Esophagus squamous epithelium (tissue), 5 donors: ENCODE measurements around the gene COL27A1. TPM values are rescaled to one million over a fixed set of nuclear protein-coding genes. Genes with fewer than 3 reads are reported as not detected.

Experiments used
- DNase-seq: peaks from one replicate; lab custom pipeline; 2025; lab: John Stamatoyannopoulos, UW
- H3K27ac ChIP-seq, 4 donors: fragments of 200-600 bp; sonication (generic); one replicate each; pipeline ENCODE4 v1.5.1; 2016 to 2019; ENCODE audit warnings: mild to moderate bottlenecking in 1 of 4
- H3K27me3 ChIP-seq, 4 donors: fragments of 200-600 bp; sonication (generic); 1 replicate in 3 of 4; 2 replicates in 1 of 4; pipeline versions ENCODE4 v1.5.1 to v1.6.0; 2017 to 2021; ENCODE audit warnings: antibody characterized with exemption in 1 of 4
- H3K36me3 ChIP-seq, 3 donors: fragments of 200-600 bp; sonication (generic); one replicate each; pipeline ENCODE4 v1.5.1; 2016 to 2019
- H3K4me1 ChIP-seq, 3 donors: fragments of 200-600 bp; sonication (generic); one replicate each; pipeline ENCODE4 v1.5.1; 2017 to 2019
- H3K4me3 ChIP-seq, 4 donors: fragments of 200-600 bp; sonication (generic); 1 replicate in 3 of 4; 2 replicates in 1 of 4; pipeline ENCODE4 v1.5.1; 2016 to 2019; ENCODE audit warnings: mild to moderate bottlenecking in 2 of 4, moderate library complexity in 1 of 4
- H3K9me3 ChIP-seq, 3 donors: fragments of 200-600 bp; sonication (generic); one replicate each; pipeline ENCODE4 v1.5.1; 2016 to 2019
- POLR2A ChIP-seq, 4 donors: fragments of 450-650 bp; IDR thresholded peaks; one replicate each; pipeline ENCODE4 v1.6.1; 2017; ENCODE audit warnings: antibody characterized with exemption in 4 of 4, mild to moderate bottlenecking in 4 of 4, moderate library complexity in 3 of 4
- WGBS, 2 donors: methylation state at CpG; one replicate each; pipeline ENCODE4 v1.1.5; 2018; 5-methylcytosine and 5-hydroxymethylcytosine counted together
- intact Hi-C: fragments of 100-400 bp; cut with DNase I; formaldehyde crosslinking; loops from one replicate; pipeline ENCODE4 v1.15.0; 2022
- total RNA-seq, 4 donors: library from RNA; depleted of rRNA; stranded (reverse); fragments of >200 nt; gene quantifications; one replicate each; pipeline ENCODE4 v1.1.0, GENCODE V29; 2016
- TF ChIP-seq, protein P1 (sequence below), 6 experiments: fragments of 450-650 bp in 4 of 6; fragments of 200-600 bp in 2 of 6; sonication (generic) in 2 of 6; IDR thresholded peaks; one replicate each; pipeline ENCODE4 v1.5.1; 2016 to 2019; ENCODE audit warnings: antibody characterized with exemption in 6 of 6, mild to moderate bottlenecking in 4 of 6, moderate library complexity in 4 of 6
- donor health status: DM: yes; HTN: yes; CAD: no.

Gene COL27A1
- total RNA-seq, 4 donors from 2014 or later, result 7.5 to 34.0 (median 12.0) TPM

DNA sequence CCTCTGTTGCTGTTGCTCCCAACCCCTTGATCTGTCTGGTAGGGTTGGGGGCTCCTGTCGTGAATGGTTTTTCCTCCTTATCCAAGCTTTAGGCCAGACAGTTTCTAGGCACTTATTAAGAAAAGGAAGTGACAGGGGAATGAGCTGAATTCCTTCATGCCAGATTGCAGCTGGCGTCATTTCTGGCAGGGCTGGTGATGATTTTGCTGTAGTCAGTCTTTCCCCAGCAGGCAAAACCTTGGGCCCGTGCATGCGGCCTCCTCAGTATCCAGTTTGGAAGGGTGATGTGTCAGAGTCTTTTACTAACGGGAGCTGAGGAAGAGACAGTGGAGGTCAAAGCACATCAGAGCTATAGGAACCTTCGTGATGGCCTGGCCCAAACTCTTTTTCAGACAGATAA, 58.8 kb downstream of the COL27A1 start:
- Histone ChIP-seq H3K4me1 (peaks cover 8 to 42% (median 8%) of the 10 kb centered on the region in 3 donors), H3K36me3 (peaks cover 0 to 6% (median 0%) of the 10 kb centered on the region in 3 donors), H3K27ac (peak overlapping the region in 1 of 4 donors; percentile 36), H3K4me3 (no peak overlapping the region), H3K9me3 (no peaks in the 10 kb centered on the region), H3K27me3 (no peaks in the 10 kb centered on the region)
- TF ChIP-seq, protein P1, sequence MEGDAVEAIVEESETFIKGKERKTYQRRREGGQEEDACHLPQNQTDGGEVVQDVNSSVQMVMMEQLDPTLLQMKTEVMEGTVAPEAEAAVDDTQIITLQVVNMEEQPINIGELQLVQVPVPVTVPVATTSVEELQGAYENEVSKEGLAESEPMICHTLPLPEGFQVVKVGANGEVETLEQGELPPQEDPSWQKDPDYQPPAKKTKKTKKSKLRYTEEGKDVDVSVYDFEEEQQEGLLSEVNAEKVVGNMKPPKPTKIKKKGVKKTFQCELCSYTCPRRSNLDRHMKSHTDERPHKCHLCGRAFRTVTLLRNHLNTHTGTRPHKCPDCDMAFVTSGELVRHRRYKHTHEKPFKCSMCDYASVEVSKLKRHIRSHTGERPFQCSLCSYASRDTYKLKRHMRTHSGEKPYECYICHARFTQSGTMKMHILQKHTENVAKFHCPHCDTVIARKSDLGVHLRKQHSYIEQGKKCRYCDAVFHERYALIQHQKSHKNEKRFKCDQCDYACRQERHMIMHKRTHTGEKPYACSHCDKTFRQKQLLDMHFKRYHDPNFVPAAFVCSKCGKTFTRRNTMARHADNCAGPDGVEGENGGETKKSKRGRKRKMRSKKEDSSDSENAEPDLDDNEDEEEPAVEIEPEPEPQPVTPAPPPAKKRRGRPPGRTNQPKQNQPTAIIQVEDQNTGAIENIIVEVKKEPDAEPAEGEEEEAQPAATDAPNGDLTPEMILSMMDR (IDR thresholded peaks at IDR 0.05), result no peak
- no peak for TF ChIP-seq POLR2A (IDR thresholded peaks at IDR 0.05)
- 49 to 67% methylated on average over 2 to 4 of the region's 6 CpGs for WGBS, 2 donors
- intact Hi-C loops, result no loop called here
- DNase-seq, result no peak

DNA sequence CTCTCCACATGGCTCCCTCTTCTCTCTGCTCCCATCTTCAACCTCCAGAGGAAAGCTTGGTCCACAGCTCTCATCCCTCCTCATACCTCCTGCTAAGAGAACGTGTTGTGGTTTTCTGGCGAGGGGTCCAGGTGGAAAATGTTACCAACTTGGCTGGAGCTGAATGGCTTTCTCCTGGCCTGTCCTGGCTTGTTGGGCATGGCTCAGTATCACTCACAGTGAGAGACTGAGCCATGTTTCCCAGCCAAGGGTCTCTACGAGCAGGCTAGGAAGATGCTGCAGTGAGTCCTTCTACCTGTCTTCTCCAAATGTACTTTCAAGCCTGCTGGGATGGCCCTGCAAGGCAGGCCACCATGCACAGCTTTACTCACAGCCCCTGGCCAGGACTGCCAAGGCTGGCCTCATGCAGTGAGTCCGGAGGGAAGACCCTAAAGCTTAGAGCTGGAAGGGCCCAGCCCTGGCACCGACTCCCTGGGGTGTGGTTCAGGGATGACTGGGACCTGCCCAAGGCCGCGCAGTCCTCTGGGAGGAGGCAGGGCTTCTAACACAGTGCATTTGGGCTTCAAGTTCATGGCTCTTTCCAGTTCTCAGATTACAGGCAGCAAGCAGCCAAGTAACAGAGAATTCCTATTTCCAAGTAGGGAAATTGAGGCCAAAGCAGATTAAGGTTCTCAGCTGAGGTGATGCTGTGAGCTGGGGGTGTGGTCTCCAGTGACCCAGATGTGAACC, 59.5 kb downstream of the COL27A1 start:
- no peak overlapping the region for H3K4me3 ChIP-seq
- WGBS, 2 donors, result 63% methylated on average over 3 of the region's 7 CpGs; no CpG with 5 or more reads in 1 of the 2 donors

DNA sequence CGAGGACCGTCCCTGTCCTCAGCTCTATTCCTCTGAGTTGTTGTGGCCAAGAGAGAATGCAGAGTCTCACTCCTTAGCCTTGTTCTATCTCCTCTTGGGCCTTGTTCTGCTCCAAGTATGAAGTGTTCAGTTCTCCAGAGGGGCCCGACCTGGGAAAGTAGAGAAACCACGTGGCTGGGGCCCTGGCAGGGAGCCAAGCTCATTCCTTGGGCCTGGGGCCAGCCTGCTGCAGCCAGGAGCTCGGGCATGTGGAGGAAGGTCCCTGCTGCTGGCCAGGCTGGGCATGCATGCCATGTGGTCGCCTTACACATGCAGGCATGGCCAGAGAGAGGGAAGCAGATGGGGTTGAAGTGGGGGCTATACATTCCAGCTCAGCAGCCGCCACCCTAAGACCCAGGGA, 60.7 kb downstream of the COL27A1 start:
- peak overlapping the region in 1 of 4 donors; percentile 5 for H3K27ac ChIP-seq
- intact Hi-C loops, result no loop called here
- no peaks in the 10 kb centered on the region for H3K27me3 ChIP-seq
- H3K9me3 ChIP-seq, result no peaks in the 10 kb centered on the region
- 53 to 83% methylated on average over 1 to 5 of the region's 7 CpGs for WGBS, 2 donors
- TF ChIP-seq, protein P1 (IDR thresholded peaks at IDR 0.05), result no peak
- no peak for TF ChIP-seq POLR2A (IDR thresholded peaks at IDR 0.05)
- DNase-seq, result no peak
- H3K4me1 ChIP-seq, result peaks cover 8 to 46% (median 8%) of the 10 kb centered on the region in 3 donors
- H3K36me3 ChIP-seq, result peaks cover 0 to 5% (median 0%) of the 10 kb centered on the region in 3 donors
- H3K4me3 ChIP-seq, result no peak overlapping the region

More for the DNA sequence above, 59.5 kb downstream of the COL27A1 start:
- no peaks in the 10 kb centered on the region for H3K27me3 ChIP-seq
- peaks cover 0 to 9% (median 0%) of the 10 kb centered on the region in 3 donors for H3K36me3 ChIP-seq
- H3K27ac ChIP-seq, result peak overlapping the region in 1 of 4 donors; percentile 5
- DNase-seq, result no peak
- H3K4me1 ChIP-seq, result peaks cover 8 to 45% (median 8%) of the 10 kb centered on the region in 3 donors
- no peaks in the 10 kb centered on the region for H3K9me3 ChIP-seq
- intact Hi-C loops, result no loop called here
- TF ChIP-seq, protein P1 (IDR thresholded peaks at IDR 0.05), result no peak
- TF ChIP-seq POLR2A (IDR thresholded peaks at IDR 0.05), result no peak

DNA sequence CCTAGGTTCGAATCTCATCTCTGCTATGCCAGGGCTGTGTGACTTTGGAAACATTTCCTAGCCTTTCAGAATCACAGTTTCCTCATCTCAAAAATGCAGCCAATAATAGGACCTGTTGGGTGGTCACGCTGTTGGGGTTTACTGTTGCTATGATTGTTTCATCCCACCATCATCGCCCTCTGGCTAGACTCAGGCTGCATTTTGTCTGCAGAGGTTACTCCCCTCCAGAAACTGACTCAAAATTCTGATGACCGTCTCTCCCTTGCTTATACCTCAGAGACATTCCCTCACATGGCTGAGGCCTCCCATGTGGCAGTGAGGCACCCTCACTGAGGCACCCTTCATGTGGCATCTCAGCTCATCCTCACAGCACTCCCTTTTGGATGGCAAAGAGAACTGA, 61.6 kb downstream of the COL27A1 start:
- no peak overlapping the region for H3K27ac ChIP-seq
- H3K4me1 ChIP-seq, result peaks cover 8 to 37% (median 8%) of the 10 kb centered on the region in 3 donors
- H3K27me3 ChIP-seq, result no peaks in the 10 kb centered on the region
- TF ChIP-seq, protein P1 (IDR thresholded peaks at IDR 0.05), result no peak
- no peak for TF ChIP-seq POLR2A (IDR thresholded peaks at IDR 0.05)
- 80 to 84% methylated on average over 4 of the region's 4 CpGs for WGBS, 2 donors
- no peak overlapping the region for H3K4me3 ChIP-seq
- intact Hi-C loops, result no loop called here
- peaks cover 0 to 5% (median 0%) of the 10 kb centered on the region in 3 donors for H3K36me3 ChIP-seq
- DNase-seq, result no peak
- no peaks in the 10 kb centered on the region for H3K9me3 ChIP-seq
